HG02763 (cell line): ENCODE measurements around the gene PKN3.
A peak's percentile ranks its signal among the peaks of the same experiment; 100 is the strongest.
"Not testable (repeated sequence)": the region's sequence is repeated elsewhere in the genome, so short reads cannot be mapped to it uniquely, and the experiment has no call there.

Source experiments
- ATAC-seq: cut with Tn5 transposase; IDR thresholded peaks from one replicate; pipeline ENCODE4 v1.9.1; 2021; ENCODE audit warnings: mild to moderate bottlenecking, moderate library complexity; ENCODE audit not compliant: unreplicated experiment

Gene PKN3

GRCh38 chr9:128702445-128702948 is at the start of gene PKN3:
TSS of gene PKN3 (plus strand) at chr9:128702503. CDS start at chr9:128702916, 413 bp downstream.
- peak; percentile 80 for ATAC-seq

GRCh38 chr9:128653908-128654307 is 48.4 kb upstream of the PKN3 start:
- ATAC-seq: no peak

GRCh38 chr9:128654481-128654880 is 47.8 kb upstream of the PKN3 start:
- no peak for ATAC-seq

GRCh38 chr9:128656416-128657343 is 45.6 kb upstream of the PKN3 start, which contains the start of gene DYNC2I2:
TSS of gene DYNC2I2 (minus strand) at chr9:128656847. CDS start at chr9:128656726, 121 bp downstream.
- ATAC-seq: peak; percentile 69

GRCh38 chr9:128657344-128657704 is 45.0 kb upstream of the PKN3 start:
- no peak for ATAC-seq

- ATAC-seq: no peak
These were observed 44.5 kb upstream of the PKN3 start for GRCh38 chr9:128657796-128658195.

GRCh38 chr9:128666481-128666941 is 35.8 kb upstream of the PKN3 start:
- not testable (repeated sequence) for ATAC-seq

GRCh38 chr9:128669786-128670185 is 32.5 kb upstream of the PKN3 start:
- no peak for ATAC-seq

- ATAC-seq: no peak
These were observed 26.9 kb upstream of the PKN3 start for GRCh38 chr9:128675382-128675781.

- no peak for ATAC-seq
These were observed 24.5 kb upstream of the PKN3 start for GRCh38 chr9:128677794-128678193.

GRCh38 chr9:128683340-128684064 is 18.8 kb upstream of the PKN3 start:
- no peak for ATAC-seq

GRCh38 chr9:128684065-128684324 is 18.3 kb upstream of the PKN3 start:
- ATAC-seq: no peak

GRCh38 chr9:128684325-128685199 is 17.7 kb upstream of the PKN3 start:
- ATAC-seq: no peak

- no peak for ATAC-seq
These were observed 16.4 kb upstream of the PKN3 start for GRCh38 chr9:128685636-128686489.

- ATAC-seq: no peak
These were observed 14.8 kb upstream of the PKN3 start for GRCh38 chr9:128687453-128687852.

- peak; percentile 75 for ATAC-seq
These were observed 13.6 kb upstream of the PKN3 start, which contains the start of gene SET for GRCh38 chr9:128688501-128689292. TSS of gene SET (plus strand) at chr9:128689222. CDS start at chr9:128689583, 361 bp downstream.

- ATAC-seq: peak; percentile 24
These were observed 13.0 kb upstream of the PKN3 start for GRCh38 chr9:128689293-128689774.

- no peak for ATAC-seq
These were observed 12.3 kb upstream of the PKN3 start for GRCh38 chr9:128689820-128690683.
